ENCODE measurements around the gene OPRD1. TPM values are rescaled to one million over a fixed set of nuclear protein-coding genes. Genes with fewer than 3 reads are reported as not detected.
"Not testable (repeated sequence)": the region's sequence is repeated elsewhere in the genome, so short reads cannot be mapped to it uniquely, and the experiment has no call there.

Gene OPRD1
- total RNA-seq, 1 donor from 2014 or later = not detected

DNA sequence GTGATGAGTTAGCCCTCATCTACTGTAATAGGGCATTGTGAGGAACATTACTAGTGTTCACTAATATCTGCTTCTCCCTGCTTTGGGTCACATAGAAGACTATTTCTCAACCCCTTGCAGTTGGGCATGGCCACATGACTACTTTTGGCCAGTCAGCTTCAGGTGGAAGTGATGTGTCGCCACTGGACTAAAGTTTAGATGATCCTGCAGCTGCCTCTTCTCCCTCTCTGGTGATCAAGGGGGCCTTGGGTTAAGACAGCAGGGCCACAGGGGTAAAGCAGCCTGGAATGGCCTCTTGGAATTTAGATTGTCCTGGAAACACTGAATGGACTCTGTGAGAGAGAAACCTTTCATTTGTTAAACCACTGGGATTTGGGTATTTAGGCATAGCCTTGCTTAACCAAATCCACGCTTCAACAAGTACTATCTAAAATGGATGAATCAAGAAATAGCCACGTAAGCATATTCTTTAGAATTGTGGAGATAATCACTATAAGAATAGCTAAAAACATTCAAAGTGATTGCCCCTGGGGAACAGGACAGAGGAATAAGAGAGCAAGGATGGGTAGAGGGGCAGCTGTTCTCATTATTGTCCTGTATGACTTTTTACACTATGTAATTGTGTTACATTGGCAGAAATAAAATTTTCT is 41.2 kb downstream of the OPRD1 start:
- TF ChIP-seq, protein P1, sequence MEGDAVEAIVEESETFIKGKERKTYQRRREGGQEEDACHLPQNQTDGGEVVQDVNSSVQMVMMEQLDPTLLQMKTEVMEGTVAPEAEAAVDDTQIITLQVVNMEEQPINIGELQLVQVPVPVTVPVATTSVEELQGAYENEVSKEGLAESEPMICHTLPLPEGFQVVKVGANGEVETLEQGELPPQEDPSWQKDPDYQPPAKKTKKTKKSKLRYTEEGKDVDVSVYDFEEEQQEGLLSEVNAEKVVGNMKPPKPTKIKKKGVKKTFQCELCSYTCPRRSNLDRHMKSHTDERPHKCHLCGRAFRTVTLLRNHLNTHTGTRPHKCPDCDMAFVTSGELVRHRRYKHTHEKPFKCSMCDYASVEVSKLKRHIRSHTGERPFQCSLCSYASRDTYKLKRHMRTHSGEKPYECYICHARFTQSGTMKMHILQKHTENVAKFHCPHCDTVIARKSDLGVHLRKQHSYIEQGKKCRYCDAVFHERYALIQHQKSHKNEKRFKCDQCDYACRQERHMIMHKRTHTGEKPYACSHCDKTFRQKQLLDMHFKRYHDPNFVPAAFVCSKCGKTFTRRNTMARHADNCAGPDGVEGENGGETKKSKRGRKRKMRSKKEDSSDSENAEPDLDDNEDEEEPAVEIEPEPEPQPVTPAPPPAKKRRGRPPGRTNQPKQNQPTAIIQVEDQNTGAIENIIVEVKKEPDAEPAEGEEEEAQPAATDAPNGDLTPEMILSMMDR (conservative IDR thresholded peaks at IDR 0.05; ENCODE audit: low read depth, low read length) = no peak
- DNase-seq (ENCODE audit: low read depth) = no peak
- H3K4me3 ChIP-seq (ENCODE audit: low read depth, low read length) = no peak overlapping the region

DNA sequence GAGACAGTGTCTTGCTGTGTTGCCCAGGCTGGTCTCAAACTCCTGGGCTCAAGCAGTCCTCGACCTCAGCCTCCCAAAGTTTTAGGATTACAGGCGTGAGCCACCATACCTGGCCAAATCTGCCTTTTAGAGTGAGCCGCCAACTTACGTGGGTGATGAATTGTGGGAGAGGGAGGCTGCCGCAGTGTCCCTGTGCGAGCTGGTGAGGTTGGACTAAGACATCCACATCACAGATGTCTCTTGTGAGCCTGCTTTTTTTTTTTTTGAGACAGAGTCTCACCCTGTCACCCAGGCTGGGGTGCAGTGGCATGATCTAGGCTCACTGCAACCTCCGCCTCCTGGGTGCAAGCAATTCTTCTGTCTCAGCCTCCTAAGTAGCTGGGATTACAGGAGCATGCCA is 42.4 kb downstream of the OPRD1 start:
- H3K4me3 ChIP-seq (ENCODE audit: low read depth, low read length); DNase-seq (ENCODE audit: low read depth): not testable (repeated sequence)

DNA sequence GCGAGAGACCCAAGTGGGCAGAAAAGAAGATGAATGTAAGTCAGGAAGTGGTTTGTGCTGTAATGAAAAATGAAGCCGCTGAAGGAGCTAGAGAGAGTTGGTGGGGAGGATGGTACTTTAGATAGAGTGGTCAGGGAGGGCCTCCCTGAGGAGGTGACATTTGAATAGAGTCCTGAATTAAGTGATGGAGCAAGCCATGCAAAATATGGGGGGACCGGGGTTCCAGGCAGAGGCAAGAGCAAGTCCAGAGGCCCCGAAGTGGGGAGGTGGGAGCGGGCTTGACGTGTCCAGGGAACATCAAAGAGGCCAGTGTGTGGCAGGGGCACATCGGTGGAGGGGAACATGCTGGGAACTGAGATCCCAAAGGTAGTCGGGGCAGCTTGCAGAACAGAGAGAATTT is 43.1 kb downstream of the OPRD1 start:
- TF ChIP-seq, protein P1 (conservative IDR thresholded peaks at IDR 0.05; ENCODE audit: low read depth, low read length) = no peak
- no peak overlapping the region for H3K4me3 ChIP-seq (ENCODE audit: low read depth, low read length)
- no peak for DNase-seq (ENCODE audit: low read depth)

GRCh38 chr1:28855469-28855951 is 43.5 kb downstream of the OPRD1 start:
- TF ChIP-seq, protein P1 (conservative IDR thresholded peaks at IDR 0.05; ENCODE audit: low read depth, low read length) = no peak
- DNase-seq (ENCODE audit: low read depth) = no peak
- H3K4me3 ChIP-seq (ENCODE audit: low read depth, low read length) = no peak overlapping the region

- TF ChIP-seq, protein P1 (conservative IDR thresholded peaks at IDR 0.05; ENCODE audit: low read depth, low read length) = no peak
- DNase-seq (ENCODE audit: low read depth) = no peak
- H3K4me3 ChIP-seq (ENCODE audit: low read depth, low read length) = no peak overlapping the region
These were observed 44.0 kb downstream of the OPRD1 start for GRCh38 chr1:28855969-28856368.

DNA sequence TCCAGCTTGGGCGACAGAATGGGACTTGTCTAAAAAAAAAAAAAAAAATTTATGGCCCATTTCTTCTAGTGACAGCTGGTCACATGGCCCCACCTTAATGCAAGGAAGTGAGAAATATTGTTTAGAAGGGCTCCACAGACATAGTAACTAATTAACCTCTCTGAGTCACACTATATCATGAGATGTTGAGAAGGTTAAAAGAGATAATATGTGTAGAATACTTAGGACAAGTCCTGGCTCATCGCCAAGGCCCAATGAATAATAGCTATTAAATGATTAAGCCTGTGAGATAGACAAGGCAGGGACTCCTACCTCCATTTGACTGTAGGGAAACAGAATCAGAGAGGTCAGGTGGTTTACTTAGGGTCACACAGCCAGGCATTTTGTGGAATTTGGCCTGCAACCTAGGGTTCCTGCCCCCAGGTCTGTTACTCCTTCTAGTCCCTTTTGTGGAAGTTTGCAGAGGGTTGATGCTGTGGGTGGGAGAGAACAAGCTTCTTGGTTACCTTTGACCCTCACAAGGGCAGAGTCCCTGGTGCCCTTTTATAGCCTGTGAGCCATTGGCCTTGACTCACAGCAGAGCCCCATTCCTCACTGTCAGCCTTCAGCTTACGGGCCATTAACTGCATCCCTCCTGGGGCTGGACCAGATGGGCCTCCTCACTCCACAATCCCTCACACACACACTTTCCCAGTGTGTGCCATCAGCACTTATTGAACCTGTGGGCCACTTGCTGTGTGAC is 48.5 kb downstream of the OPRD1 start:
- TF ChIP-seq, protein P1 (conservative IDR thresholded peaks at IDR 0.05; ENCODE audit: low read depth, low read length) = no peak
- no peak overlapping the region for H3K4me3 ChIP-seq (ENCODE audit: low read depth, low read length)
- peak; percentile 86 for DNase-seq (ENCODE audit: low read depth)

- no peak for DNase-seq (ENCODE audit: low read depth)
- TF ChIP-seq, protein P1 (conservative IDR thresholded peaks at IDR 0.05; ENCODE audit: low read depth, low read length) = no peak
These were observed 50.8 kb downstream of the OPRD1 start for GRCh38 chr1:28862571-28863403.

More at GRCh38 chr1:28862571-28863403, 50.8 kb downstream of the OPRD1 start:
- H3K4me3 ChIP-seq (ENCODE audit: low read depth, low read length) = no peak overlapping the region

Data from epithelial cell of proximal tubule (primary cell).